Mesenchymal stem cell (in vitro differentiated cells and primary cell): ENCODE measurements around the gene LYSMD3.

Experiments
- DNase-seq: peaks from one replicate; pipeline ENCODE4 v3.0.0-alpha.2; 2013
- H2AFZ ChIP-seq: one replicate; pipeline ENCODE4 v1.6.1; 2013; ENCODE audit warnings: low read depth, mild to moderate bottlenecking, control low read depth, inconsistent platforms, low read length, moderate library complexity
- H2AK5ac ChIP-seq: 2 replicates; pipeline ENCODE4 v1.6.1; 2013; ENCODE audit warnings: low read length, moderate library complexity, mild to moderate bottlenecking, inconsistent platforms; ENCODE audit not compliant: severe bottlenecking
- H2BK120ac ChIP-seq: one replicate; pipeline ENCODE4 v1.6.1; 2013; ENCODE audit warnings: low read depth, mild to moderate bottlenecking, inconsistent platforms, low read length, moderate library complexity
- H2BK12ac ChIP-seq, 2 experiments: one replicate each; pipeline ENCODE4 v1.6.1; 2013; ENCODE audit warnings: inconsistent platforms in 2 of 2, low read length in 2 of 2, mild to moderate bottlenecking in 2 of 2, moderate library complexity in 2 of 2, control low read depth in 1 of 2
- H2BK15ac ChIP-seq: one replicate; pipeline ENCODE4 v1.6.1; 2013; ENCODE audit warnings: mild to moderate bottlenecking, low read depth, inconsistent platforms; ENCODE audit not compliant: poor library complexity, severe bottlenecking
- H2BK5ac ChIP-seq: 2 replicates; pipeline ENCODE4 v1.6.1; 2013; ENCODE audit warnings: low read depth, mild to moderate bottlenecking, low read length, control low read depth, inconsistent platforms; ENCODE audit not compliant: poor library complexity, severe bottlenecking
- H3K14ac ChIP-seq, 2 experiments: one replicate each; pipeline ENCODE4 v1.6.1; 2013; ENCODE audit warnings: inconsistent platforms in 2 of 2, low read length in 2 of 2, control low read depth in 1 of 2, mild to moderate bottlenecking in 1 of 2, moderate library complexity in 1 of 2
- H3K18ac ChIP-seq, 2 experiments: one replicate each; pipeline ENCODE4 v1.6.1; 2013; ENCODE audit warnings: inconsistent platforms in 2 of 2, low read length in 2 of 2, control low read depth in 1 of 2, low read depth in 1 of 2, mild to moderate bottlenecking in 1 of 2
- H3K23ac ChIP-seq, 2 experiments: one replicate each; pipeline ENCODE4 v1.6.1; 2013; ENCODE audit warnings: inconsistent platforms in 2 of 2, low read length in 2 of 2, mild to moderate bottlenecking in 2 of 2, moderate library complexity in 2 of 2, control low read depth in 1 of 2
- H3K27ac ChIP-seq: 2 replicates; pipeline ENCODE4 v1.5.1; 2013; ENCODE audit warnings: mild to moderate bottlenecking, moderate library complexity, low read length, control low read depth, inconsistent platforms; ENCODE audit not compliant: poor library complexity, severe bottlenecking
- H3K27me3 ChIP-seq, 2 experiments: 2 replicates each; pipeline versions ENCODE4 v1.6.1 to v1.7.0; 2013; ENCODE audit warnings: low read length in 2 of 2, mild to moderate bottlenecking in 2 of 2, moderate library complexity in 2 of 2, control low read depth in 1 of 2, inconsistent platforms in 1 of 2; ENCODE audit not compliant: control insufficient read depth in 1 of 2, insufficient read depth in 1 of 2
- H3K36me3 ChIP-seq, 2 experiments: 2 replicates each; pipeline versions ENCODE4 v1.6.1 to v1.7.0; 2013; ENCODE audit warnings: low read length in 2 of 2, control low read depth in 1 of 2, inconsistent platforms in 1 of 2, low read depth in 1 of 2, mild to moderate bottlenecking in 1 of 2; ENCODE audit not compliant: insufficient read depth in 2 of 2, control insufficient read depth in 1 of 2
- H3K4ac ChIP-seq, 2 experiments: one replicate each; pipeline ENCODE4 v1.6.1; 2013; ENCODE audit warnings: inconsistent platforms in 2 of 2, low read length in 2 of 2, mild to moderate bottlenecking in 2 of 2, moderate library complexity in 2 of 2, control low read depth in 1 of 2, low read depth in 1 of 2
- H3K4me1 ChIP-seq: 2 replicates; pipeline ENCODE4 v1.6.1; 2013; ENCODE audit warnings: low read depth, low read length, control low read depth; ENCODE audit not compliant: control insufficient read depth, insufficient read depth
- H3K4me2 ChIP-seq: 2 replicates; pipeline ENCODE4 v1.6.1; 2013; ENCODE audit warnings: low read length, mild to moderate bottlenecking, inconsistent platforms; ENCODE audit not compliant: poor library complexity, severe bottlenecking
- H3K4me3 ChIP-seq, 2 experiments: 2 replicates each; pipeline versions ENCODE4 v1.5.1 to v1.7.0; 2013; ENCODE audit warnings: low read length in 2 of 2, mild to moderate bottlenecking in 2 of 2, control low read depth in 1 of 2, low read depth in 1 of 2; ENCODE audit not compliant: insufficient read depth in 1 of 2
- H3K79me1 ChIP-seq: replicated peaks from 2 replicates; pipeline ENCODE4 v1.6.1; 2013; ENCODE audit warnings: mild to moderate bottlenecking, control low read depth, low read length, inconsistent platforms; ENCODE audit not compliant: poor library complexity, severe bottlenecking
- H3K9ac ChIP-seq: 2 replicates; pipeline ENCODE4 v1.7.0; 2013; ENCODE audit warnings: mild to moderate bottlenecking, low read length, moderate library complexity
- H3K9me3 ChIP-seq: 2 replicates; pipeline ENCODE4 v1.7.0; 2013; ENCODE audit warnings: mild to moderate bottlenecking, low read length; ENCODE audit not compliant: control insufficient read depth
- H4K8ac ChIP-seq: one replicate; pipeline ENCODE4 v1.6.1; 2013; ENCODE audit warnings: inconsistent platforms, mild to moderate bottlenecking, low read length, moderate library complexity
- H4K91ac ChIP-seq: one replicate; pipeline ENCODE4 v1.6.1; 2013; ENCODE audit warnings: mild to moderate bottlenecking, low read length, inconsistent platforms
- WGBS: methylation state at CpG from one replicate; pipeline ENCODE4 v1.1.7; 2013; ENCODE audit warnings: mixed read lengths; 5-methylcytosine and 5-hydroxymethylcytosine counted together

Gene LYSMD3

DNA sequence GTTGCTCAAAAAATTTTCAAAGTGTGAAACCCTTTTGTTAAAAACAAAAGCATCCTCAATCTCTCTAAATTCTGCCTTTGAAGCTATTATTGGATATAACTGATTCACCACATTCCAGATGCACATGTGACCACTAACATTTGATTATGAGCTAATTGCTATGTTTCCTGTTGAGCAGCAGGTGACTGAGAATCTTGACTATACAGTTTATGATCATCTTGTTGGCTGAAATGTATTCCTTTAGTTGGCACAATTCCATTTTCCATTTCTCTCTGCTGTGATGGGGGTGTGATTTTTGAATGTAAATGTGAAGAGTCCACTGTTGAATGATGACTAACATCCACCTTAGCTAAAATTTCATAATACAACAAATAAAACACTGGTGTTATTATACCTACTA is 10.7 kb downstream of the LYSMD3 start:
- no peak overlapping the region for H2BK12ac ChIP-seq
- H3K9ac ChIP-seq: no peak overlapping the region
- H3K4me1 ChIP-seq: peaks cover 2% of the 10 kb centered on the region
- H3K79me1 ChIP-seq: peaks cover 8% of the 10 kb centered on the region
- H2BK15ac ChIP-seq: no peak overlapping the region
- no peak overlapping the region for H3K18ac ChIP-seq
- no peak overlapping the region for H4K91ac ChIP-seq
- no peak overlapping the region for H3K14ac ChIP-seq
- peak overlapping the region; percentile 74 for H3K27ac ChIP-seq
- H3K4ac ChIP-seq: no peak overlapping the region
- H2BK120ac ChIP-seq: no peak overlapping the region
- DNase-seq: no peak
- no peaks in the 10 kb centered on the region for H3K27me3 ChIP-seq
- no peak overlapping the region for H3K4me2 ChIP-seq
- H2AK5ac ChIP-seq: no peak overlapping the region
- H3K23ac ChIP-seq: no peak overlapping the region
- H2AFZ ChIP-seq: no peak overlapping the region
- H3K4me3 ChIP-seq: no peak overlapping the region
- no peak overlapping the region for H4K8ac ChIP-seq
- no peaks in the 10 kb centered on the region for H3K9me3 ChIP-seq
- no peak overlapping the region for H2BK5ac ChIP-seq
- H3K36me3 ChIP-seq: peaks cover 6 to 63% of the 10 kb centered on the region in 2 experiments

DNA sequence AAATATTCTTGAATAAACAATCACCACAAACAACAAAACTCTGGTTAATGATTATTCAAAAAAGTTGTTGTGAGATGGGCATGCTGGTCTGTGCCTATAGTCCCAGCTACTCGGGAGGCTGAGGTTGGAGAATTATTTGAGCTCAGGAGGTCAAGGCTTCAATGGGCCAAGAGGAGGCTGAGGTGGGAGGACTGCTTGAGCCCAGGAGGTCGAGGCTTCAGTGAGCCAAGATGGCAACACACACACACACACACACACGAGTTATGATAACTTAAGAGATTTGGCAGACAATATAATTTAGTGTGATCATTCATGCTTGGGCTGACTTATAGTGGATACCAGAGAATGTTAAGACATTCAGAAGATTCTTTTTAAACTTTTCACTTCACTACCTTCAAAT is 14.9 kb downstream of the LYSMD3 start:
- no peak overlapping the region for H3K4ac ChIP-seq
- no peak overlapping the region for H2BK12ac ChIP-seq
- H3K27me3 ChIP-seq: no peaks in the 10 kb centered on the region
- H3K4me3 ChIP-seq: no peak overlapping the region
- no peak overlapping the region for H3K27ac ChIP-seq
- H3K18ac ChIP-seq: no peak overlapping the region
- H3K4me2 ChIP-seq: no peak overlapping the region
- H2AK5ac ChIP-seq: no peak overlapping the region
- H4K91ac ChIP-seq: no peak overlapping the region
- WGBS: no CpG with 5 or more reads among the region's 3 CpGs
- H2BK120ac ChIP-seq: no peak overlapping the region
- H4K8ac ChIP-seq: no peak overlapping the region
- H3K9me3 ChIP-seq: no peaks in the 10 kb centered on the region
- H3K36me3 ChIP-seq: peaks cover 2 to 28% of the 10 kb centered on the region in 2 experiments
- no peak overlapping the region for H3K14ac ChIP-seq
- no peak overlapping the region for H2BK5ac ChIP-seq
- H2AFZ ChIP-seq: no peak overlapping the region
- H3K79me1 ChIP-seq: peaks cover 1% of the 10 kb centered on the region
- peaks cover 2% of the 10 kb centered on the region for H3K4me1 ChIP-seq
- no peak overlapping the region for H3K9ac ChIP-seq
- H2BK15ac ChIP-seq: no peak overlapping the region
- DNase-seq: no peak
- H3K23ac ChIP-seq: no peak overlapping the region

DNA sequence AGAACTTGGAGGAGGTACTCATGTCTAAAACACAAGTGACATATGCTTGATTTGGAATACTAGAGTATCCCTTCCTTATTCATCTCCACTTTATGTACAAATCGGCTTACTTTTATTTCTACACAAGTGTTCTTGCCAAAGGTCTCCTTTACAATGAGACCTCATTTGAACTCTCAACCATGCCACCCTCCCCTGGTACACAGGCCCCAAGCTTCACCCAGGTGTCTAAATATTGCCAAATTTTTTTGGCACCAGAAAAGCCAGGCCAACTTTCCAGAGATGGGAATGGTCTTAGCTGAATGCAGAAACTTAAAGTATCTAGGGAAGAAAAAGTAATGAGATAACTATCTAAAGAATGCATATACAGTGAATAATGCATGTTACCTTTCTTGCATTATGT is 18.9 kb downstream of the LYSMD3 start:
- H3K4me2 ChIP-seq: no peak overlapping the region
- no peak overlapping the region for H2BK5ac ChIP-seq
- no peak overlapping the region for H3K18ac ChIP-seq
- H4K8ac ChIP-seq: no peak overlapping the region
- no peak overlapping the region for H2AFZ ChIP-seq
- H3K27ac ChIP-seq: no peak overlapping the region
- no peak overlapping the region for H3K14ac ChIP-seq
- H3K27me3 ChIP-seq: no peaks in the 10 kb centered on the region
- no peak for DNase-seq
- H3K79me1 ChIP-seq: no peaks in the 10 kb centered on the region
- peaks cover 2 to 12% of the 10 kb centered on the region in 2 experiments for H3K36me3 ChIP-seq
- 95% methylated on average over 1 of the region's 1 CpG for WGBS
- H3K9me3 ChIP-seq: no peaks in the 10 kb centered on the region
- H3K4me1 ChIP-seq: peaks cover 2% of the 10 kb centered on the region
- no peak overlapping the region for H2AK5ac ChIP-seq
- no peak overlapping the region for H2BK120ac ChIP-seq
- H3K23ac ChIP-seq: no peak overlapping the region
- no peak overlapping the region for H2BK15ac ChIP-seq
- H3K4ac ChIP-seq: no peak overlapping the region
- no peak overlapping the region for H2BK12ac ChIP-seq
- H3K4me3 ChIP-seq: no peak overlapping the region
- no peak overlapping the region for H4K91ac ChIP-seq
- H3K9ac ChIP-seq: no peak overlapping the region

DNA sequence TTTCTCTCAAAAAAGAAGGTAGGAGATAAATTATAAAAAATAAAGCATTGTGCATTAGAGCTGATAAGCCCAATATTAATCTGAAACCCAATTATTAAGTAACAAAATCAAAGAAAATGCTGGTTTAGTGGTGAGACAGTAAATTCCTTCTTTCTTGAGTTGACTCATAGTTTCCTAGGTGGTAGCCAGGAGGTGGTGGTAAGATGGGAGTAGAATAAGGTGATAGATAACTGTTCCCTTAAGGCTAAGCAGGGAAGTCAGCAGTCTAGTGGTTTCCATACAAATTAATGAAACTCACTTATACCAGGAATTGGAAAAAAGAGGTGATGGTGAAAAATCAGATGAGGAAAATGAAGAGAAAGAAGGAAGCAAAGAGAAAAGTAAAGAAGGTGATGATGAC is 23.2 kb downstream of the LYSMD3 start:
- no peak overlapping the region for H3K18ac ChIP-seq
- DNase-seq: no peak
- no peak overlapping the region for H2BK5ac ChIP-seq
- no peak overlapping the region for H2BK12ac ChIP-seq
- H4K8ac ChIP-seq: no peak overlapping the region
- no peak overlapping the region for H3K23ac ChIP-seq
- H2AFZ ChIP-seq: no peak overlapping the region
- H3K27ac ChIP-seq: no peak overlapping the region
- no peaks in the 10 kb centered on the region for H3K9me3 ChIP-seq
- H4K91ac ChIP-seq: no peak overlapping the region
- no peaks in the 10 kb centered on the region for H3K79me1 ChIP-seq
- H3K14ac ChIP-seq: no peak overlapping the region
- peaks cover 0 to 6% of the 10 kb centered on the region in 2 experiments for H3K36me3 ChIP-seq
- H3K9ac ChIP-seq: no peak overlapping the region
- H3K4ac ChIP-seq: no peak overlapping the region
- H3K27me3 ChIP-seq: no peaks in the 10 kb centered on the region
- H2AK5ac ChIP-seq: no peak overlapping the region
- no peak overlapping the region for H2BK120ac ChIP-seq
- H3K4me1 ChIP-seq: no peaks in the 10 kb centered on the region
- no peak overlapping the region for H2BK15ac ChIP-seq
- no peak overlapping the region for H3K4me3 ChIP-seq
- H3K4me2 ChIP-seq: no peak overlapping the region
